Measurements from ENCODE around the gene TTYH1. TPM values are rescaled to one million over a fixed set of nuclear protein-coding genes. Genes with fewer than 3 reads are reported as not detected.

Gene TTYH1
- total and polyA plus RNA-seq, 2 of the 4 experiments (the other 2 are of a cell fraction), result not detected

GRCh38 chr19:54481326-54481930 lies 66.2 kb downstream of the TTYH1 start:
- no peak overlapping the region for H2BK5ac ChIP-seq (ENCODE audit: low read depth, low read length, poor library complexity, severe bottlenecking)
- H3K27me3 ChIP-seq (ENCODE audit: control insufficient read depth, insufficient read depth, low read length), result 0 out of 2 replicates have a peak, but pooled peaks cover 2% of the 10 kb centered on the region
- no peak overlapping the region for H3K56ac ChIP-seq (ENCODE audit: extremely low read depth, insufficient read depth, low read length)
- ChIA-PET CTCF (interaction anchor here (0.5 to 1.8 kb wide), 10 partner anchors 8 to 1779 kb away, joined by 3 to 8 read pairs (median 4); partner anchors contain the start of gene CDC42EP5), POLR2A (ENCODE audit: unreplicated experiment) (no interaction called here)
- WGBS, 2 experiments (ENCODE audit: extremely low coverage in 2 of 2, insufficient read length in 1 of 2), result no CpG with 5 or more reads among the region's 16 CpGs
- H2BK20ac ChIP-seq (ENCODE audit: low read depth, low read length), result no peak overlapping the region
- TF ChIP-seq FOS (IDR thresholded peaks at IDR 0.05; ENCODE audit: low read depth, low read length) (no peak), CHD1 (IDR thresholded peaks at IDR 0.05; ENCODE audit: low read depth, low read length) (no peak), MXI1 (IDR thresholded peaks at IDR 0.05; ENCODE audit: borderline replicate concordance, low read depth, low read length) (no peak), MAFK (IDR thresholded peaks at IDR 0.05; ENCODE audit: low read depth, low read length) (no peak), USF2 (IDR thresholded peaks at IDR 0.05; ENCODE audit: low read depth, low read length) (no peak), ELK1 (IDR thresholded peaks at IDR 0.05; ENCODE audit: borderline replicate concordance, low read depth, low read length) (no peak), MAZ (IDR thresholded peaks at IDR 0.05; ENCODE audit: borderline replicate concordance, low read depth, low read length) (no peak), RFX5 (IDR thresholded peaks at IDR 0.05; ENCODE audit: low read depth, low read length) (no peak), CEBPB (IDR thresholded peaks at IDR 0.05; ENCODE audit: low read depth, low read length) (no peak), POLR2A (IDR thresholded peaks at IDR 0.05; ENCODE audit: low read depth, low read length) (no peak), SMC3 (IDR thresholded peaks at IDR 0.05; ENCODE audit: low read depth, low read length) (0 out of 2 replicates have a peak, but pooled peaks have one; percentile 25), RAD21 (IDR thresholded peaks at IDR 0.05; ENCODE audit: low read length) (peak; percentile 51), CTCF (conservative IDR thresholded peaks at IDR 0.05; ENCODE audit: low read depth, low read length) (peak; percentile 60), BHLHE40 (IDR thresholded peaks at IDR 0.05; ENCODE audit: low read depth, low read length) (no peak), NFE2L2 (IDR thresholded peaks at IDR 0.05; ENCODE audit: low read depth, low read length) (no peak), RCOR1 (IDR thresholded peaks at IDR 0.05; ENCODE audit: insufficient replicate concordance, low read length) (no peak)
- H3K4me3 ChIP-seq (ENCODE audit: insufficient read depth, low read depth, low read length), result no peak overlapping the region
- H3K9me1 ChIP-seq (ENCODE audit: insufficient read depth, low read length), result no peaks in the 10 kb centered on the region
- H3K79me1 ChIP-seq (ENCODE audit: low read depth in 1 of 2, low read length in 2 of 2), result no peaks in the 10 kb centered on the region
- H3K36me3 ChIP-seq (ENCODE audit: control insufficient read depth, insufficient read depth, low read length), result no peaks in the 10 kb centered on the region
- dilution Hi-C loops (cut with HindIII; ENCODE audit: low sequenced_read_pairs, unreplicated experiment) (no loop called here), in situ Hi-C loops (cut with MboI; ENCODE audit: low sequenced_read_pairs) (no loop called here), intact Hi-C loops (cut with micrococcal nuclease) (loop anchor here (1.0 kb wide), 1 partner anchor 195 kb away; no protein-coding TSS in a partner anchor)
- no TSS peak for BruUV-seq (replicated peaks)
- no peak overlapping the region for H3K18ac ChIP-seq (ENCODE audit: low read depth, low read length)
- DNase-seq, result peak; percentile 33
- H3K14ac ChIP-seq (replicated peaks; ENCODE audit: low read depth, low read length), result no peak overlapping the region
- H3K4me1 ChIP-seq (ENCODE audit: control insufficient read depth, insufficient read depth, low read length), result no peaks in the 10 kb centered on the region
- no peak overlapping the region for H2AK5ac ChIP-seq (ENCODE audit: low read depth, low read length)
- H4K8ac ChIP-seq (ENCODE audit: low read depth in 2 of 2, low read length in 2 of 2), result no peak overlapping the region
- no peak overlapping the region for H3K27ac ChIP-seq (ENCODE audit: insufficient read depth, low read length)
- no peak overlapping the region for H3K23ac ChIP-seq (ENCODE audit: low read depth, low read length)
- no peak overlapping the region for H2AK9ac ChIP-seq (replicated peaks; ENCODE audit: low read depth, low read length, poor library complexity)
- no peak overlapping the region for H3K9ac ChIP-seq (ENCODE audit: low read depth, low read length)
- H4K20me1 ChIP-seq (ENCODE audit: insufficient read depth, low read length), result no peaks in the 10 kb centered on the region
- no peak overlapping the region for H2BK120ac ChIP-seq (ENCODE audit: low read depth, low read length)
- H3K4me2 ChIP-seq (ENCODE audit: low read depth, low read length), result no peak overlapping the region; the same call in 1 of the 2 replicates
- peak; percentile 72; the same call in 1 of the 2 replicates for ATAC-seq (ENCODE audit: low read depth)
- no peak overlapping the region for H2BK15ac ChIP-seq (ENCODE audit: low read depth, low read length)
- no peaks in the 10 kb centered on the region for H3K9me3 ChIP-seq (ENCODE audit: control insufficient read depth, insufficient read depth, low read length)
- peak overlapping the region; percentile 71 for H2AFZ ChIP-seq (replicated peaks; ENCODE audit: low read length, poor library complexity)
- H4K5ac ChIP-seq (ENCODE audit: low read depth, low read length), result no peak overlapping the region
- H4K91ac ChIP-seq (ENCODE audit: insufficient read depth, low read depth, low read length), result no peak overlapping the region
- no peak overlapping the region for H3K4ac ChIP-seq (ENCODE audit: low read depth, low read length)

Data from IMR-90 (cell line).